Cerebellar cortex (tissue), 1 donor: Measurements from ENCODE around the gene APOF.
"Not testable (repeated sequence)": the region's sequence is repeated elsewhere in the genome, so short reads cannot be mapped to it uniquely, and the experiment has no call there.

Experiments used
- DNase-seq: peaks from one replicate; pipeline ENCODE4 v3.0.0-alpha.2; 2015; ENCODE audit warnings: low spot score

Gene APOF, protein sequence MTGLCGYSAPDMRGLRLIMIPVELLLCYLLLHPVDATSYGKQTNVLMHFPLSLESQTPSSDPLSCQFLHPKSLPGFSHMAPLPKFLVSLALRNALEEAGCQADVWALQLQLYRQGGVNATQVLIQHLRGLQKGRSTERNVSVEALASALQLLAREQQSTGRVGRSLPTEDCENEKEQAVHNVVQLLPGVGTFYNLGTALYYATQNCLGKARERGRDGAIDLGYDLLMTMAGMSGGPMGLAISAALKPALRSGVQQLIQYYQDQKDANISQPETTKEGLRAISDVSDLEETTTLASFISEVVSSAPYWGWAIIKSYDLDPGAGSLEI

DNA sequence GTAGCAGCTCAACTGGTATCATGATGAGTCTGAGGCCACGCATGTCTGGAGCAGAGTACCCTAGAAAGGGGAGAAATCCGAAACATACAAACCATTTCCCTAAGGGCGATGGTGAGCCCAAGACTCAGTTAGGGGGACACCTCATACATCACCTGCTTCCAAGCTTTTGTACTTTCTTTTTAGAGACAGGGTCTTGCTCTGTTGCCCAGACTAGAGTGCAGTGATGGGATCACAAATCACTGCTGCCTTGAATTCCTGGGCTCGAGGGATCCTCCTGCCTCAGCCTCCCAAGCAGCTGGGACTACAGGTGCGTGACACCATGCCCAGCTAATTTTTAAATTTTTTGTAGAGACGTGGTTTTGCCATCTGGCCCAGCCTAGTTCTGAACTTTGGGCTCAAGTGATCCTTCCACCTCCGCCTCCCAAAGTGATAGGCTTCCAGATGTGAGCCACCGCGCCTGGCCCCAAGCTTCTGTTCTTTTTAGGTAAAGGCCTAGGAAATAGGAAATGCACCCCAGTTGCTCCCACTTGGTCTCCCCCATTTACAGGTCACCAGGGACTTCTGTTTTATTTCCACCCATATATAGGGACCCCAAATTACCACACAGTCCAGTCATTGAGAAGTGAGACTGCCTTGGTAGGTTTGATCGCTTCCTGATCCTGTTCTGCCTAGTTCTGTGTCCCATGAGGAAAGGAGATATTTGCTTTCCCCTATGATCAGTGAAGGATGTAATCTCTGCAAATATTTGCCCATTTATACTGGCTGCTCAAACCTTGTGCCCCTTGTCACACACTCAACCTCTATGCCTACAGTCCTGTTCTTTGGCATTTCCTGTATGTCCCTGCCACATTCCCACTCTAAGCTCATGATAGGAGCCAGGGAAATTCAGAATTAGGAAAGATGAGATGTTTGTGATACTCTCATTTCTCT lies at the start of gene APOF:
TSS of gene APOF (minus strand) at position 728 of the 930 bp plus-strand sequence. CDS start at position 616, 112 bp downstream.
- DNase-seq = no peak

DNA sequence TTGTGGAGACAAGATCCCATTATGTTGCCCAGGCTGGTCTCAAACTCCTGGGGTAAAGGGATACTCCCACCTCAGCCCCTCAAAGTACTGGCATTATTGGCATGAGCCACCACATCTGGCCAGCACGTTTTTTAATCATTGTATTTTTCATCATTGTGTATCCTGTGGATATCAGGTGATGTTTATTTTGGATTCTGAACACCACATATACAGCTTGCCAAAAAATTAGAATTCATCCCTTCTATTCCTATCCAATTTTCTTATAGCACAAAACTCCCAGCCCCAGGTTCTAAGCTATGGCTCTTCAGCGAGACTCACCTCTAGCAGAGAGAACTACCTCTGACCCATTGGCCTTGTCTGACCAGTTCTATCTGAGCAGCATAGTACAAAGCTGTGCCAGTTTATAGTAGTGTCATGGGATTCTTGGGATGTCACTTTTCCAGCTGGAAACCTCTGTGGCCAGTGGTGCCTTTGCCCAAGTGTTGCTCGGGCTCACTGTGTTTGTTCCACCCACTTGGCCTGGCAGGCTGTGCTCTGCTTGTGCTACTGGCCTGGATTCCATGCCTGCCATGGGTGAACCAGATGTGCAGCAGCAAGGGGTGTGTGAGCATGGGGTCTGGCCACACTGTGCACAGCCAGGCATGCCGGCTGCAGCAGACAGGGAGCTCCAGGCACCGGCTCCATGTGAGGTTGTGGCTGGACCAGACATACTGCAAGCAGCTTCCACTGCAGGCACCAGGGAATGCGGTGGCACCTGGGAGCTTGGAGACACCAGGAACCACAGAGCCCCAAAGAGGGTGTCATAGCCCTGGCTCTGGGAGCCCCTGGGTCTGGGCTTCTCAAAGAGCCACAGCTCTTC lies 49.4 kb upstream of the APOF start:
- DNase-seq = no peak

DNA sequence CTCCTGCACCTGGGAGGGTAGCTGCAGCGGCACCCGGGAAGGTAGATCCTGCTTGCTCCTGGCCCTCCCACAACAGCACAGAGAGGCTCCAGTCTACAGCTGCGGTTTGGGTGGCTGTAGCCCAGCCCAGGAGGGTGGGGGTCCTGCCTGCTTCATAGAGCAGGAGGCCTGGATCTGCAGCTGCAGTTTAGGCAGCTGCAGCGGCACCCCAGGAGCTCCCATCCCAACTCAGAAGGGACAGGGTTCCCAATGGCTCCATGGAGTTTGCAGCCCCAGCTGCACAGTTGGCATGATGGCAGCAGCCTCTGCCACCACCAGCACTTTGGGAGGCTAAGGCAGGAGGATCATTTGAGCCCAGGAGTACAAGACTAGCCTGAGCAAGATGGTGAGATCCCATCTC lies 48.1 kb upstream of the APOF start:
- no peak for DNase-seq

DNA sequence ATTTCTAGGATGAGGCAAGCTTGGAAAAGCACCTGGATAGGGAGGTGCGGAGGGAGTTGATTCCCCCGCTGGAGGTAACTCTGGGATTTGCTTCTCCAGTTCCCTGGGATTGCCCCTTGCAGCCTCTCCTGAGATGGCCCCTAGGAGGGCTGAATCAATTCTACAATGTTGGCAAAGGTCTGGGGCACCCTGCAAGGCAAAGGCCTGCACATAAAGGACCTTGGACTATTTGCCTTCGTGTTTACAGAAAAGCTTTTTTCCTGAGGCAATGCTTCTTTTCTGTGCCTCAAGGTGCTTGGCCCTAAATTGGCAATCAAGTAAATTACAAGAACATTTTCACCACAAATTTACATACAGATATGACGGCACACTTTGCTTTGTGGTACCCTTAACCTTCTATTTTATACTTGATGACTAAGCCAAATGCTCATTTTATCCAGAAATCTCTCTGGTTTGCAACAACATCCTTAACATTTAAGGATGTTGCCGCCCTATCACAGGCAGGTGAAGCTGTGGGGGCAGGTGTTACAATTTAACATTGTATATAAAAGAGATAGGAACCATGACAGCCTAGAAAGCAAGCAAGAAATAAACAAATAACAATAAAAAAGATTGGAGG lies 46.3 kb upstream of the APOF start:
- DNase-seq = no peak

DNA sequence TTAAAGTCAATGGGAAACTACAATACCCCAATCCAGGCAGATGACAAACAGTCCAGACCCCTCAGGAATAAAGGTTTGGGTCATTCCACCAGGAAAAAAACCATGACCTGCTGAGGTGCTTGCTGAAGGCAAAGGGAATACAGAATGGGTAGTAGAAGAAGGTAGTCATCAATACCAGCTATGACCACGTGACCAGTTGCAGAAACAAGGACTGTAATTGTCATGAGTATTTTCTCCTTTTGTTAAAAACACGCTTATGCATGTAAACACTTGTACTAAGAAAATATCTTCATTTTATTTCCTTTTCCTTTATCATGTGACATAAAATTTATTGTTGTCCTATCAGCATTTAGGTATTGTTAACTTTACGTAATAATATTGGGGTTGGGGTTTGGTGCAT lies 41.6 kb upstream of the APOF start:
- not testable (repeated sequence) for DNase-seq

DNA sequence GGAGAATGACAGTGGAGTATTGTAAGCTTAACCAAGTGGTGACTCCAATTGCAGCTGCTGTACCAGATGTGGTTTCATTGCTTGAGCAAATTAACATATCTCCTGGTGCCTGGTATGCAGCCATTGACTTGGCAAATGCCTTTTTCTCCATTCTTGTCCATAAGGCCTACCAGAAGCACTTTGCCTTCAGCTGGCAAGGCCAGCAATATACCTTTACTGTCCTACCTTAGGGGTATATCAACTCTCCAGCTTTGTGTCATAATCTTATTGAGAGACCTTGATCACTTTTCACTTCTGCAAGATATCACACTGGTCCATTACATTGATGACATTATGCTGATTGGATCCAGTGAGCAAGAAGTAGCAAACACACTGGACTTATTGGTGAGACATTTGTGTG lies 39.0 kb upstream of the APOF start:
- not testable (repeated sequence) for DNase-seq

DNA sequence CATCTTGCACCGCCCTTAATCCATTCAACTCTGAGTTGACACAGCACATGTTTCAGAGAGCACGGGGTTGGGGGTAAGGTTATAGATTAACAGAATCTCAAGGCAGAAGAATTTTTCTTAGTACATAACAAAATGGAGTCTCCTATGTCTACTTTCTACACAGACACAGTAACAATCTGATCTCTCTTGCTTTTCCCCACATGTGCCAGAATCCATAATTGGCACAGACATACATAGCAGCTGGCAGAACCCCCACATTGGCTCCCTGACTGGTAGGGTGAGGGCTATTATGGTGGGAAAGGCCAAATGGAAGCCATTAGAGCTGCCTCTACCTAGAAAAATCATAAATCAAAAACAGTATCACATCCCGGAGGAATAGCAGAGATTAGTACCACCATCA lies 38.5 kb upstream of the APOF start:
- DNase-seq = not testable (repeated sequence)

DNA sequence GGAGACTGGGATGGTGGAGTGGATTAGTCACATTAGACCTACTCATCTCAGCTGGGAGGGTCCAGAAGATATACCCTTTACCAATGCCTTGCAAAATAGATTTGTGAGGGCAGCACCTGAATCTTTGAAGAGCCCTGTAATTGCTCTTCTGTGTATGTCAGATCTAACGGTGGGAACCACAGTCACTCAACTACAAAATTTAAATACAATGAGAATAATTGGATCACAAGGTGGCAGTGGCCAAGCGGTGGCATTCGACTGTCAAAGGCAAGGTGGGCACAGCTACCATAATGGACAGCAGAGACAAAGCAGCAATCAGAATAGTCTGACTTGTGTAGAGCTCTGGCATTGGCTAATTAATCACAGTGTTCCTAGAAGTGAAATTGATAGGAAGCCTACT lies 36.8 kb upstream of the APOF start:
- DNase-seq = not testable (repeated sequence)

DNA sequence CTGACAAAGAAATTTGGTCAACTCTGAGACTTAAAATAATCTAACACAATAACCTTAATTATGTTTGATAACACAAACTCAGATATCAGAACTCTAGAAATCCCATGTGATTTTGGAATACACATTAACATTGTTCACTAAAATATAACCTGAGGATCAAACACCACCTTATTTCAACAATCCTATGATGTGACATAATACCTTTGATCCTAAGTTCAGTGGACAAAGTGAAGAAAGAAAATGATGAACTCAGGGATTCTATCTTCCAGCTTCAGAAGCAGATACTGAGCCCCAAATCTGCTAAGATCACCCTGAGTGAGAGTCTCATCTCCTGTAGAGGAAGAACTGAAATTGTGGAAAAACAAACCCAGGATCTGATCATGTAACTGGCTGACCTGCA lies 35.7 kb upstream of the APOF start:
- no peak for DNase-seq

DNA sequence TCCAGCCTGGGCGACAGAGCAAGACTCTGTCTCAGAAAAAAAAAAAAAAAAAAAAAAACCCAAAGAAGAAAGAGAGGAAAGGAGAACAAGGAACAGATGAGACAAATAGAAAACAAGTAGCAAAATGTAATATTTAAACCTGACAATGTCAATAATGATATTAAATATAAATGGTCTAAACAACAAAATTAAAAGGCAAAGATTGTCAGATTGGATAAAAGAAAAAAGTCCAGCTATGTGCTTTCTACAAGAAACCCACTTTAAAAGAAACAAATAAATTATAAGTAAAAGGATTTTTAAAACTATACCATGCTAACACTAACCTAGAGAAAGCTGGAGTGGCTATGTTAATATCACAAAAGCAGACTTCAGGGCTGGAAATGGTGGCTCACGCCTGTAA lies 29.7 kb upstream of the APOF start:
- DNase-seq = no peak

DNA sequence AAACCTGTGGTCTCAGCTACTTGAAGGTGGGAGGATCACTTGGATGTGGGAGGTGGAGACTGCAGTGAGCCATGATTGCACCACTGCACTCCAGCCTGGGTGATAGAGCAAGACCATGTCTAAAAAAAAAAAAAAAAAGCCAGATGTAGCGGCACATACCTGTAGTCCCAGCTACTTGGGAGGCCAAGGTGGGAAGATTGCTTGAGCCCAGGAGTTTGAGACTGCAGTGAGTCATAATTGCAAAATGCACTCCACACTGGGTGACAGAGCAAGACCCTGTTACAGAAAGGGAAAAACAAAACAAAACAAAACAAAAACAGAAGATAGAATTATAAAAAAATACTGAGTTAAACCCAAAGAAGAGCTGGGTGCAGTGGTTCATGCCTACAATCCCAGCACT lies 29.1 kb upstream of the APOF start:
- no peak for DNase-seq

DNA sequence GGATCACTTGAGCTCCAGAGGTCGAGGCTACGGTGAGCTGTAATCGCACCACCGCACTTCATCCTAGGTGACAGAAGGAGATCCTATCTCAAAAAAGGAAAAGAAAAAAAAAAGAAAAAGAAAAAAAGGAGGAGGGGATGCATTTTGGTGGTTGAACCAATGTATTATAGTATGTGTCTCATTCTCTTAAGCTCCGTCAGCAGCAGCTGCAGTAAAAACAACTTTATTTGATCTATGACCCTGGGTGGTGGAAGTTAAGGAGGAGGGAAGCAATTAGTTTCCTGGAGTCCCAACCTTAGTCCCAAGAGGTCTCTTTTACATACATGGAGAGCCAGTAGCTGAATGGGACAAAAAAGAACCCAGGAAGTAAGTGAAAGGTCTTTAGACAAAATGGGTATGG lies 26.8 kb upstream of the APOF start:
- DNase-seq = no peak

DNA sequence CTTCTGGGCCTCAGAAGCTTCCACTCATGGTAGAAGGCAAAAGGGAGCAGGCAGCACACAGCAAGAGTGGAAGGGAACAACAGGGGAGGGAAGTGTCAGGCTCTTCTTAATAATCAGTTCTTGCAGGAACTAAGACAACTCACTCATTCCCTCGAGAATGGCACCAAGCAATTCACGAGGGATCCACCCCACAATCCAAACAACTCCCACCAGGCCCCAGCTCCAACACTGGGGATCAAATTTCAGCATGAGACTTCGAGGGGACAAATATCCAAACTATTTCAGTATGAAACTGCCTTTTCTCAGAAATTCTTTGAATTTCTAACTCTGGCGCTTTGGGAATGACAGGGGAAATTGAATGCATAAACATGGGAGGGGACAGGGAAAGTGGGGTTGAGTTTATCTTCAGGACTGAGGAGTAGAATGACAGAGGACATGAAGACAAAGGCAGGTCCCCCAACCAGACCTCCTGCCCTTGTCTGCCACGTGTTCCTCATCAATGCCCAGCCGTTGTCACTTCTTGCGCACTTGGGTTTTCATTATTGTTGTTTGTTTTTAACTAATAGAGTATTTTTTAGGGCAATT lies 24.6 kb upstream of the APOF start:
- no peak for DNase-seq

DNA sequence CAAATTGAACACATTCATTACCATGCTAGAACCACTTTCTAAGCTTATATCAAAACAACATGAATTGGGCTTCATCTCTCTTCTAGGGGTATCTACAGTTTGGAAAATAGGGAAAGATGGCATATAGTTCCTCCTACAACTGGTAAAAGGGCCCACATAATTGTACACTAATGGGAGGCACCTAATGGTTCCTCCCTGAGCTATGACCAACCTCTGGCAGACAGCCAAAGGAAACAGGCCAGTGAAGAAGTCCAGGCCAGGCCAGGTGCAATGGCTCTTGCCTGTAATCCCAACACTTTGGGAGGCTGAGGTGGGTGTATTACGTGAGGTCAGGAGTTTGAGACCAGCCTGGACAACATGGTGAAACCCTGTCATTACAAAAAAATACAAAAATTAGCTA lies 23.2 kb upstream of the APOF start:
- no peak for DNase-seq

DNA sequence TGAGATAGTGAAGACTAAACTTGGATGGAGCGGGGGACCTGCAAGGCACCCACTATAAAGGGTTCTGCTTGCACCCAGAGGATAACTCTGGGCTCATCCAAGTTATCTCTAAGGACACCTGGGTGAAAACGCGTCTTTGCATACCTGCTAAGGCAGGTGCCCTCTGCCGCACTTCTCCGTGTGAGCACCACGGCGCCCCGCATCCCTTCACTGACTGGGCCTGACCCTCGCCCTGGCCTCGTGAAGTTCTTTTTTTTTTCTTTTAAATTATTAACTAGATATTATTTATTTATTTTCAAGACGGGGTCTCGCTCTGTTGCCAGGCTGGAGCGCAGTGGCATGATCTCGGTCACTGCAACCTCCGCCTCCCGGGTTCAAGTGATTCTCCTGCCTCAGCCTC lies 20.0 kb upstream of the APOF start:
- no peak for DNase-seq

DNA sequence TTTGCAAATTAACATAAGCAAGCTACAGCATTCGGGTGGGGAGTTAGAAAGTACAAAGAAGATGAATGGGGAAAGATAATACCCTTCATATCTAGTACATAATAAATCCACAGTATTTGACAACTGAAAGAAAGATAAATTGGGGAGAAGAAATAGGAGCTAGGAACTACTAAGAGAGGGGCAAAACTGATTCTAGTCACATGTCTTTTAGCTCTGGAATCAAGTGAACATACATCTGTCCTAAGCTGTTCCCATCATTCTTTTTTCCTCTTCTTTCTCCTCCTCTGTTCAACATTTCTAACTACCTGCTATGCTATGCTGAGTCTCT lies 15.3 kb upstream of the APOF start:
- no peak for DNase-seq

DNA sequence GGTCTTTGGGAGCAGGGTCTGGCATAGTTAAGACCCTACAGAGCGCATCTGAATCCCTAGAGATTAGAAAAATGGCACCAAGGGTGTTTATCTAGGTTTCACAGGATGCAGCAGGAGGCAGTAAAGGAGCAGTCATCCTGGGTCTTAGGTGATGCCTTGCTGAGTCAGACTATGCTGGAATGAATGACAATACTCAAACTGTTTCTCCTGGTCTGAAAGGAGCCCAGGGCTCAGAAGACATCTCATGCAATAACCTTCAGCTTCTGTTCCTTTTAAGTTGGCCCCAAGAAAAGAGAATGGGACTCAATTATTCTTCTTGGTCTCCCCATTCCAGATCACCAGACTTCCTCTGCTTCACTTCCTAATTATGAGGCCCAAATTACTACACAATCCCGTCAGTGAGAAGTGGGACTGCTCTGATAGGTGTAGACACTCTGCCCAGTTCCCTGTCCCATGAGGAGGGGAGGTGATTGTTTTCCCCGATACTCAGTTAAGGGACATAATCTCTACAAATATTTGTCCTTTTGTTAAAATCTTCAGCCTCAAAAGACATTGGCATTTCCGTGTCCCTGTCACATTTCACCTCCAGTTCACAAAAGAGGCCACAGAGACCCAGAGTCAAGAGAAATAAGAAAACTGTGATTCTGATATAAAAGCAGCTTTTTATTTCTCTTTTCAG lies 14.8 kb upstream of the APOF start:
- peak; percentile 10 for DNase-seq

DNA sequence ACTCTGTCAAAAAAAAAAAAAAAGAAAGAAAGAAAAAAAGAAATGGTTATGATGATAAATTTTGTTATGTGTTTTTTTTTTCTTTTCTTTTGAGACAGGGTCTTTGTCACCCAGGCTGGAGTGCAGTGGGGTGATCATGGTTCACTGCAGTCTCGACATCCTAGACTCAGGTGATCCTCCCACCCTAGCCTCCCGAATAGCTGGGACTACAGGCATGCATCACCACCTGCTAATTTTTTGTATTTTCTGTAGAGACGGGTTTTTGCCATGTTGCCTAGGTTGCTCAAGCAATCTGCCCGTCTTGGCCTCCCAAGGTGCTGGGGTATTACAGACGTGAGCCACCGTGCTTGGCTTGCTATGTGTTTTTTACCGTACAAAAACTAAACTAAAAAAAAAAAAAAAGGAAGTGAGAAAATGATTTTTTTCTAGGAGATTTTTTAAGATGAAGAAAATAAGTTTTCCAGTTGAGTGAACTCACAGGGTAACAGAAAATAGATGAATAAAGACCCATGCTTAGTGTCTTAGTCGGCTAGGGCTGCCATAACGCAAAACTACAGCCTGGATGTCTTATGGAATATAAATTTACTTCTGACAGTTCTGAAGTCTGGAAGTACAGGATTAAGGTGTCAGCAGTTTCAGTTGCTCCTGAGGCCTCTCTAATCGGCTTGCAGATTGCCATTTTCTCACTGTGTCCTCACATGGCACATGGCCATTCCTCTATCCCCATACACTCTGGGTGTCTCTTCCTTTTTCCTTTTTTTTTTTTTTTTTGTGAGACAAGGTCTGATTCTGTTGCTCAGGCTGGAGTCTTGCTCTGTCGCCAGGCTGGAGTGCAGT lies 13.2 kb upstream of the APOF start:
- DNase-seq = no peak

DNA sequence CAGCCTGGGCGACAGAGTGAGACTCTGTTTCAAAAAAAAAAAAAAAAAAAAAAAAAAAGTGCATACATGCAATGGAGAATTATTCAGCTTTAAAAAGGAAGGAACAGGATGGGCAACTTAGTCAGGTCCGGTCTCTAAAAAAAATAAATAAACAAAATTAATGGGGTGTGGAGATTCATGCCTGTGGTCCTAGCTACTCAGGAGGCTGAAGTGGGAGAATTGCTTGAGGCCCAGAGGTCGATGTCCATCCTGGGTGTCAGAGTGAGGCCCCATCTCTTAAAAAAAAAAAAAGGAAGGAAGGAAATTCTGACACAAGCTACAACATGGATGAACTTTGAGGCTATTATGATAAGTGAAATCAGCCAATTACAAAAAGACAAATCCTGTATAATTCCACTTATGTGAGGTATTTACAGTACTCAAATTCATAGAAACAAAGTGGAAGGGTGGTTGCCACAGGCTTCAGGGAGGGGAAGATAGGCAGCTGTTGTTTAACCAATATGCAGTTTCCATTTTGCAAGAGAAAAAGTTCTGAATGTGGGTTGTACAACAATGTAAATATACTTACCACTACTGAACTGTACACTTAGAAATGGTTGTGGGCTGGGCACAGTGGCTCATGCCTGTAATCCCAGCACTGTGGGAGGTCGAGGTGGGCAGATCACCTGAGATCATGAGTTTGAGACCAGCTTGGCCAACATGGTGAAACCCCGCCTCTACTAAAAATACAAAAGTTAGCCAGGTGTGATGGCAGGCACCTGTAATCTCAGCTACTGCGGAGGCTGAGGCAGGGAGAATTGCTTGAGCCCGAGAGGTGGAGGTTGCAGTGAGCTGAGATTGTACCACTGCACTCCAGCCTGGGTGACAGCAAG lies 12.3 kb upstream of the APOF start:
- DNase-seq = no peak
